ENCODE measurements around the gene RPS6KA6.

The RPS6KA6 gene

DNA sequence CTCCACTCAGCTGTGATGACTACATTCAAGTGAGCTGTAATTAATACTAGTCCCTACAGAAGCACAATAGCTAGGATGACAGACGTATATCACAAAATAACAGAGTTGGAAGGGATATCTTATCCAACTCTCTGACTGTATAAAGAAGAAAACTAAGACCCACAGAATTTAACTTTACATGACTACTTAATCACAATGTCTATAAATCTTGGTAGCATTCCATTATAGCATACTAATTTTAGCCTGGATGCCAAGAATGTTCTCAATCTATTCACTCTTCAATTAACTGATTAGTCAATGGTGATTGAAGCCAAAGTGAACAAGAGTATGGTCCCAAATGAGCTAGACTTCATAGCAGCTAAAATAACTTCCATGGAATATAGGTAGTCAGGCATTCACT is 31.2 kb downstream of the RPS6KA6 start:
- no peak for TF ChIP-seq CTCF (IDR thresholded peaks at IDR 0.05; ENCODE audit: extremely low read depth, insufficient read depth, missing control alignments)
- in situ Hi-C loops (cut with MboI; ENCODE audit: low pct_unique_long_range_greater_than_20kb, low sequenced_read_pairs, unreplicated experiment) = no loop called here
- DNase-seq (ENCODE audit: low spot score) = no peak

DNA sequence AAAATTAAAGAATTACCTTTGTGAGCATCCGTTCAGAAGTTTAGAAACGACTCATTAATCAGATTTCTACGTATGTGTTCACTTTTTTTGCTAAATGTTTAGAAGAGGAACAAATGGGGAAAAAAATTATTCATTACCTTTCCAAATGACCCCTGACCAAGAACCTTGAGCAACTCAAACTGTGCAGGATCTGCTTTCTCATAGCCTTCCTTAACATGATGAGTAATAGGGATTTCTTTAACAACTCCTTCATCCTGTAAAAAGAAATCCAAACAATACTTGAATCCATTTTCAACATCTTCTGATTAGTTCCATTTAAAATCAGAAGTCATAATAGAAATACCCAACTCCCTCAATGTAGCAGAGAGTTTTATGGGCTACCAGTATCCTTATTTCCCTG is 32.1 kb downstream of the RPS6KA6 start:
- DNase-seq (ENCODE audit: low spot score) = no peak
- in situ Hi-C loops (cut with MboI; ENCODE audit: low pct_unique_long_range_greater_than_20kb, low sequenced_read_pairs, unreplicated experiment) = no loop called here
- TF ChIP-seq CTCF (IDR thresholded peaks at IDR 0.05; ENCODE audit: extremely low read depth, insufficient read depth, missing control alignments) = no peak

- no peak for DNase-seq (ENCODE audit: low spot score)
- no peak for TF ChIP-seq CTCF (IDR thresholded peaks at IDR 0.05; ENCODE audit: extremely low read depth, insufficient read depth, missing control alignments)
- in situ Hi-C loops (cut with MboI; ENCODE audit: low pct_unique_long_range_greater_than_20kb, low sequenced_read_pairs, unreplicated experiment) = no loop called here
These were observed 34.5 kb downstream of the RPS6KA6 start for GRCh38 chrX:84153538-84153937.

DNA sequence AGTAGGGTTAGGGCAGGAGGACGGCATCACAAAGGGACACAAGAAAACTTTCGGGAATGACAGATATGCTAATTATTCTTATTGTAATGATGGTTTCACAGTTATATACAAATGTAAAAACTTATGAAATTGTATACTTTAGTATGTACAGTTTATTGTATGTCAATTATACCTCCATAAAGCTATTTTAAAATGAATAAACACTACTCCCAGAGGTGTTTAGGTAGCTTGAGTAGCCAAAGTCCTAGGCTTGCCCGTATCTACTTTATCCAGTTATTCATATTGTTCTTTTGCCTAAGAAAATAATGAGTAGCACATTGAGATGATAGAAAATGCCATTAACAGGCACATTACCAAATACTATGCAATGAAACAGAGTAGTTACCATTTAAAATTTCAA is 43.0 kb downstream of the RPS6KA6 start:
- no peak for DNase-seq (ENCODE audit: low spot score)
- TF ChIP-seq CTCF (IDR thresholded peaks at IDR 0.05; ENCODE audit: extremely low read depth, insufficient read depth, missing control alignments) = no peak
- in situ Hi-C loops (cut with MboI; ENCODE audit: low pct_unique_long_range_greater_than_20kb, low sequenced_read_pairs, unreplicated experiment) = no loop called here

- in situ Hi-C loops (cut with MboI; ENCODE audit: low pct_unique_long_range_greater_than_20kb, low sequenced_read_pairs, unreplicated experiment) = no loop called here
- no peak for TF ChIP-seq CTCF (IDR thresholded peaks at IDR 0.05; ENCODE audit: extremely low read depth, insufficient read depth, missing control alignments)
- no peak for DNase-seq (ENCODE audit: low spot score)
These were observed 43.7 kb downstream of the RPS6KA6 start for GRCh38 chrX:84144281-84144680.

DNA sequence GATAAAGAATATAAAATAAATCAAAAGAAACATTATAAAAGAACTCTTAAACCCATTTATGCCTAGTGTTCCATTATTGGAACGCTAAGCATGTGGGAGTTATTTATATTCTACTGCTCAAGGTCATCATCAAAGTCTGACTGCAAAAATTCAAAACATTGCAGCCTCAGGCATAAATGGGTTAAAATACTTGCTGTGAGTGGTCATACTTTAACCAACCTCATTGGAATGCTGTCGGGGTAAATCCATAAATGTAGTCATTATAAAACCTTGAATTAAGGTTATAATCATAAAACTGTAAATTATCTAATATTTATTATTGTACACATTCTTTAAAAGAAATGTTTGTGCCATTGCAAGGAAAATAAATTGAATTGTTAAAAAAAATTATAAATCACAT is 55.0 kb downstream of the RPS6KA6 start:
- in situ Hi-C loops (cut with MboI; ENCODE audit: low pct_unique_long_range_greater_than_20kb, low sequenced_read_pairs, unreplicated experiment) = no loop called here
- DNase-seq (ENCODE audit: low spot score) = no peak
- TF ChIP-seq CTCF (IDR thresholded peaks at IDR 0.05; ENCODE audit: extremely low read depth, insufficient read depth, missing control alignments) = no peak

DNA sequence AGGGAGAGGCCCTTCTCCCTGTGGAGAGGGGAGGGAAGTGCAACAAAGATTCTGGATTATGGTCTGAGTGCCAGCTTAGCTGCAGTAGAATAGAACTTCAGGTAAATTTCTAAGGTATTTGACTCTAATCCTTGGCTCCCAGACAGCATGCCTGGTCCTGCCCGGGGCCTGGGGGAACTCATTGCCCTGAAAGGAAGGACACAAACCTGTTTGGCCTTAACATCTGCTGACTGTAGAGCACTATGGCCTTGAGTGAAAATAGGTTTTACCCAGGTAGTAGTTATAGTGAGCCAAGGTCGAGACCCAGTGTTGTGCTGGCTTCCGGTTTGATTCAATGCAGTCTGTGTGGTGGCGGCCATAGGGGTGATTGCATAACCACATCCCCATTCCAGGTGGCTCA is 64.4 kb downstream of the RPS6KA6 start:
- TF ChIP-seq CTCF (IDR thresholded peaks at IDR 0.05; ENCODE audit: extremely low read depth, insufficient read depth, missing control alignments) = no peak
- DNase-seq (ENCODE audit: low spot score) = no peak
- in situ Hi-C loops (cut with MboI; ENCODE audit: low pct_unique_long_range_greater_than_20kb, low sequenced_read_pairs, unreplicated experiment) = no loop called here

Data from GM13977 (cell line).